Measurements from ENCODE around the gene LCN12. TPM values are rescaled to one million over a fixed set of nuclear protein-coding genes. Genes with fewer than 3 reads are reported as not detected.

LCN12 gene
- total RNA-seq, 1 experiment from 2014 or later = 2.1 TPM

- peak overlapping the region; percentile 8; the same call in 1 of the 2 replicates for H3K14ac ChIP-seq (ENCODE audit: insufficient read depth, low read length)
- H3K4me1 ChIP-seq (ENCODE audit: insufficient read depth, low read length) = peaks cover 2% of the 10 kb centered on the region; the same call in 1 of the 2 replicates
- no peak overlapping the region for H3K27ac Mint-ChIP-seq
- no peak overlapping the region for H2AK5ac ChIP-seq (ENCODE audit: insufficient read length, low read length)
- H3K79me1 ChIP-seq (ENCODE audit: insufficient read depth, low read depth, low read length, poor library complexity, severe bottlenecking) = no peaks in the 10 kb centered on the region
- H4K20me1 ChIP-seq (ENCODE audit: control insufficient read depth, insufficient read depth, insufficient read length) = no peaks in the 10 kb centered on the region
- H4K5ac ChIP-seq (ENCODE audit: insufficient read length, low read depth, low read length) = no peak overlapping the region
- H2BK20ac ChIP-seq (ENCODE audit: low read depth, low read length, poor library complexity, severe bottlenecking) = no peak overlapping the region
- no peak overlapping the region for H3K18ac ChIP-seq (ENCODE audit: insufficient read length, low read depth, low read length)
- no peaks in the 10 kb centered on the region for H3K9me3 ChIP-seq (ENCODE audit: control insufficient read depth, low read depth, low read length)
- no peak overlapping the region for H3K23ac ChIP-seq (ENCODE audit: insufficient read length, low read depth, low read length)
- no peak overlapping the region for H3K9ac ChIP-seq (ENCODE audit: extremely low read depth, insufficient read length, low read length)
- no peak overlapping the region for H2BK12ac ChIP-seq (ENCODE audit: insufficient read length, low read depth, low read length)
- H2BK15ac ChIP-seq (ENCODE audit: low read depth, low read length) = no peak overlapping the region
- H3K27me3 Mint-ChIP-seq (ENCODE audit: low read depth) = peaks cover 16% of the 10 kb centered on the region
- H3T11ph ChIP-seq (ENCODE audit: low read length) = no peak overlapping the region
- H3K4me3 Mint-ChIP-seq = no peak overlapping the region
- no peaks in the 10 kb centered on the region for H3K9me3 Mint-ChIP-seq
- H2AFZ ChIP-seq (ENCODE audit: low read length) = no peak overlapping the region
- peaks cover 7 to 13% of the 10 kb centered on the region in 2 experiments for H3K4me1 Mint-ChIP-seq
- H4K91ac ChIP-seq (ENCODE audit: insufficient read length, low read depth, low read length) = no peak overlapping the region
- no peak for TF ChIP-seq CTCF (conservative IDR thresholded peaks at IDR 0.05)
- no peak overlapping the region for H4K8ac ChIP-seq (replicated peaks; ENCODE audit: insufficient read length, low read depth, low read length)
- no peak overlapping the region for H3K27ac ChIP-seq (ENCODE audit: insufficient read length, low read depth, low read length)
- H3K4me2 ChIP-seq (ENCODE audit: insufficient read depth, insufficient read length, low read length) = no peak overlapping the region
- H2BK120ac ChIP-seq (ENCODE audit: low read depth, low read length, poor library complexity, severe bottlenecking) = no peak overlapping the region
- no CpG with 5 or more reads among the region's 22 CpGs for WGBS (ENCODE audit: extremely low coverage, insufficient read length, low lambda C conversion rate)
- no peak overlapping the region for H2BK5ac ChIP-seq (ENCODE audit: insufficient read length, low read length)
- no peaks in the 10 kb centered on the region for H3K79me2 ChIP-seq (ENCODE audit: insufficient read depth, low read length)
- no peak overlapping the region for H3K4ac ChIP-seq (ENCODE audit: low read depth, low read length)
- H3K23me2 ChIP-seq (ENCODE audit: insufficient read length, low read depth, low read length, poor library complexity, severe bottlenecking) = no peaks in the 10 kb centered on the region
- no peak for DNase-seq
- no peaks in the 10 kb centered on the region for H3K36me3 Mint-ChIP-seq (ENCODE audit: insufficient read depth in 1 of 3, low read depth in 3 of 3)
- H3K27me3 ChIP-seq (ENCODE audit: insufficient read depth, low read length) = no peaks in the 10 kb centered on the region
- H3K56ac ChIP-seq (ENCODE audit: insufficient read length, low read depth, low read length) = no peak overlapping the region
Observed at GRCh38 chr9:136964171-136964689, 12.2 kb downstream of the LCN12 start.
